Suppressor macrophage treated with lipopolysaccharide for 1 hour (primary cell): ENCODE measurements around the gene ZNF561.
"Not testable (repeated sequence)": the region's sequence is repeated elsewhere in the genome, so short reads cannot be mapped to it uniquely, and the experiment has no call there.

ENCODE experiments used
- DNase-seq, 3 donors: peaks; one replicate each; pipeline ENCODE4 v3.0.0-alpha.2; 2020 to 2022

Gene ZNF561

GRCh38 chr19:9621156-9622037, at the start of gene ZNF561:
Gene ZNF561, minus strand, starts transcription at chr19:9621232. Its CDS starts 1,776 bp downstream, at chr19:9619456.
- peak; percentile 88 to 93 (median 93) for DNase-seq

- no peak for DNase-seq
These were observed 47.5 kb upstream of the ZNF561 start for GRCh38 chr19:9668544-9668943.

- DNase-seq: no peak
These were observed 46.9 kb upstream of the ZNF561 start for GRCh38 chr19:9667898-9668297.

- no peak for DNase-seq
These were observed 37.7 kb upstream of the ZNF561 start for GRCh38 chr19:9658769-9659168.

- DNase-seq: not testable (repeated sequence)
These were observed 32.1 kb upstream of the ZNF561 start for GRCh38 chr19:9653066-9653555.

GRCh38 chr19:9651464-9651863, 30.4 kb upstream of the ZNF561 start:
- not testable (repeated sequence) for DNase-seq

GRCh38 chr19:9650345-9650744, 29.3 kb upstream of the ZNF561 start:
- DNase-seq: no peak

GRCh38 chr19:9645472-9645871, 24.4 kb upstream of the ZNF561 start:
- DNase-seq: peak in 1 of 3 donors; percentile 10

GRCh38 chr19:9644472-9644871, 23.4 kb upstream of the ZNF561 start:
- no peak for DNase-seq

GRCh38 chr19:9641810-9642209, 20.8 kb upstream of the ZNF561 start:
- no peak for DNase-seq

- no peak for DNase-seq
These were observed 19.9 kb upstream of the ZNF561 start for GRCh38 chr19:9640956-9641355.

- no peak for DNase-seq
These were observed 15.0 kb upstream of the ZNF561 start for GRCh38 chr19:9636018-9636417.

- DNase-seq: peak; percentile 22 to 60 (median 25)
These were observed 6.8 kb upstream of the ZNF561 start for GRCh38 chr19:9627856-9628255.

- DNase-seq: no peak
These were observed 1.5 kb upstream of the ZNF561 start for GRCh38 chr19:9622531-9622930.

GRCh38 chr19:9620842-9621155, 233 bp downstream of the ZNF561 start:
- DNase-seq: no peak

GRCh38 chr19:9615844-9616243, 5.2 kb downstream of the ZNF561 start:
- DNase-seq: peak; percentile 1 to 37 (median 15)

- DNase-seq: no peak
These were observed 10.4 kb downstream of the ZNF561 start for GRCh38 chr19:9610484-9611113.

- DNase-seq: no peak
These were observed 12.1 kb downstream of the ZNF561 start for GRCh38 chr19:9608912-9609311.

- no peak for DNase-seq
These were observed 24.0 kb downstream of the ZNF561 start for GRCh38 chr19:9597027-9597426.

- DNase-seq: peak; percentile 70 to 78 (median 74)
These were observed 34.3 kb downstream of the ZNF561 start for GRCh38 chr19:9586764-9587163.

- peak; percentile 85 to 92 (median 92) for DNase-seq
These were observed 36.8 kb downstream of the ZNF561 start, which contains the start of gene ZNF121 for GRCh38 chr19:9584073-9584833. Gene ZNF121, minus strand, starts transcription at chr19:9584504. Its CDS starts 16,407 bp downstream, at chr19:9568097.

- DNase-seq: not testable (repeated sequence)
These were observed 38.8 kb downstream of the ZNF561 start for GRCh38 chr19:9582081-9582725.

GRCh38 chr19:9580728-9581127, 40.3 kb downstream of the ZNF561 start:
- DNase-seq: no peak
